PC-9 (cell line): ENCODE results near the gene ACBD3.

Source experiments
- CTCF ChIP-seq: fragments of 200-600 bp; sonication (generic); conservative IDR thresholded peaks from 2 replicates; pipeline ENCODE4 v1.6.1; 2017; ENCODE audit warnings: mixed run types, antibody characterized with exemption, mild to moderate bottlenecking, moderate library complexity
- EZH2 ChIP-seq: fragments of 200-600 bp; sonication (generic); IDR thresholded peaks from 2 replicates; pipeline ENCODE4 v1.8.0; 2017; ENCODE audit warnings: antibody characterized with exemption, low read depth

DNA sequence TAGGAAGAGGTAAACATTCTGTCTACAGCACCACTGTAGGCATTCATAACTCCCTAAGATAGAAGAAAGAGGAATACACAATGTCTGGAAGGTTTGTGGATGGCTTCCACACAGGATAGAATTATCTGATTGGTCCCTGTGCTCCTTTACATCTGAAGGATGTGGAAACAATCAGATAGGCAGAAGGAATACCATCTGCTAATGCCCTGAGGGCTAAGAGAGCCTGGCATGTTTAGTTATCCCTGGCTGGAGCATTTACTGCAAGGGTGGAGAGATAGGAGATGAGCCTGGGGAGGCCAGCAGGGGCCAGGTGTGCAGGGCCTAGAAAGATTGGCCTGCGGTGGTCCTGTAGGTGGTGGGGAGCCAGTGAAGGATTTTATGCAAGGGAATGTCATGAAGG, 8.6 kb upstream of the ACBD3 start:
- TF ChIP-seq CTCF (no peak), EZH2 (no peak)
